ENCODE measurements around the gene LTBP2. TPM values are rescaled to one million over a fixed set of nuclear protein-coding genes. Genes with fewer than 3 reads are reported as not detected.

LTBP2 gene
- total and polyA plus RNA-seq, 2 of the 13 experiments (the other 11 are each of a cell fraction or from before 2014, with no cell fraction given) = 0.20 to 0.41 TPM

- TF ChIP-seq PLSCR1 (CRISPR knock-in tag; IDR thresholded peaks at IDR 0.05; ENCODE audit: borderline replicate concordance) = no peak
- TF ChIP-seq FOXK2 (IDR thresholded peaks at IDR 0.05) = no peak
- no peak for TF ChIP-seq ZNF275 (CRISPR knock-in tag; IDR thresholded peaks at IDR 0.05; ENCODE audit: borderline replicate concordance)
- TF ChIP-seq TIGD3 (CRISPR knock-in tag; IDR thresholded peaks at IDR 0.05; ENCODE audit: borderline replicate concordance) = 0 out of 2 replicates have a peak, but pooled peaks have one; percentile 51
- no peak for TF ChIP-seq NFAT5 (CRISPR knock-in tag; IDR thresholded peaks at IDR 0.05)
- no peak for TF ChIP-seq ZNF775 (CRISPR knock-in tag; IDR thresholded peaks at IDR 0.05; ENCODE audit: borderline replicate concordance)
- no peak for TF ChIP-seq ADNP (CRISPR knock-in tag; IDR thresholded peaks at IDR 0.05)
- TF ChIP-seq PHF20 (CRISPR knock-in tag; IDR thresholded peaks at IDR 0.05) = no peak
- no peak for TF ChIP-seq TCF12 (IDR thresholded peaks at IDR 0.05)
- 0 out of 2 replicates have a peak, but pooled peaks have one; percentile 26 for TF ChIP-seq TCF12 (CRISPR knock-in tag; IDR thresholded peaks at IDR 0.05)
- no peak for TF ChIP-seq NONO (IDR thresholded peaks at IDR 0.05)
- no peak; the same call in 1 of the 2 replicates for TF ChIP-seq NONO (CRISPR knock-in tag; conservative IDR thresholded peaks at IDR 0.05)
- TF ChIP-seq ZNF17 (CRISPR knock-in tag; IDR thresholded peaks at IDR 0.05) = no peak
- TF ChIP-seq ZBTB43 (CRISPR knock-in tag; conservative IDR thresholded peaks at IDR 0.05) = no peak
- no peak for TF ChIP-seq HHEX (CRISPR knock-in tag; IDR thresholded peaks at IDR 0.05)
- no peak for TF ChIP-seq THYN1 (CRISPR knock-in tag; IDR thresholded peaks at IDR 0.05; ENCODE audit: borderline replicate concordance, low read depth)
- TF ChIP-seq POGK (CRISPR knock-in tag; conservative IDR thresholded peaks at IDR 0.05) = no peak
- TF ChIP-seq MYC (CRISPR knock-in tag; IDR thresholded peaks at IDR 0.05; ENCODE audit: borderline replicate concordance) = peak; percentile 31; the same call in 1 of the 2 replicates
These were observed 119.2 kb downstream of the LTBP2 start, which contains the start of gene NPC2 (continued) for GRCh38 chr14:74492776-74493342.

Measured in HepG2 (cell line).